Fibroblast of skin of left quadriceps (primary cell): ENCODE data around the gene ADAP2.
"Not testable (repeated sequence)": the region's sequence is repeated elsewhere in the genome, so short reads cannot be mapped to it uniquely, and the experiment has no call there.

Experiments
- DNase-seq, 2 experiments: peaks; one replicate each; pipeline ENCODE4 v3.0.0-alpha.2; 2013; ENCODE audit warnings: low read depth in 2 of 2

Gene ADAP2

GRCh38 chr17:30970831-30971567, 49.3 kb downstream of the ADAP2 start, which contains the start of gene RNF135:
TSS of gene RNF135 (plus strand) at chr17:30971039. CDS start at chr17:30971074, 35 bp downstream.
- DNase-seq: peak; percentile 61 to 64

GRCh38 chr17:30975042-30975820, 53.5 kb downstream of the ADAP2 start:
- DNase-seq: no peak

- DNase-seq: not testable (repeated sequence)
Observed at GRCh38 chr17:30979919-30980318, 58.2 kb downstream of the ADAP2 start.

GRCh38 chr17:30981531-30982519, 60.1 kb downstream of the ADAP2 start:
- DNase-seq: no peak

GRCh38 chr17:30982855-30983254, 61.1 kb downstream of the ADAP2 start:
- no peak for DNase-seq

GRCh38 chr17:30990458-30990857, 68.7 kb downstream of the ADAP2 start:
- no peak for DNase-seq

GRCh38 chr17:30992551-30992950, 70.8 kb downstream of the ADAP2 start:
- no peak for DNase-seq

GRCh38 chr17:30995347-30995746, 73.6 kb downstream of the ADAP2 start:
- DNase-seq: no peak

GRCh38 chr17:30996486-30996885, 74.7 kb downstream of the ADAP2 start:
- no peak for DNase-seq

GRCh38 chr17:30997270-30997669, 75.5 kb downstream of the ADAP2 start:
- DNase-seq: no peak

- no peak for DNase-seq
Observed at GRCh38 chr17:30997842-30998241, 76.1 kb downstream of the ADAP2 start.

- DNase-seq: no peak
Observed at GRCh38 chr17:31002047-31002446, 80.3 kb downstream of the ADAP2 start.

GRCh38 chr17:31003225-31003866, 81.6 kb downstream of the ADAP2 start:
- no peak for DNase-seq

GRCh38 chr17:31004160-31004559, 82.4 kb downstream of the ADAP2 start:
- no peak for DNase-seq

- DNase-seq: no peak
Observed at GRCh38 chr17:31007695-31008373, 86.1 kb downstream of the ADAP2 start.

- peak in 1 of 2 experiments; percentile 12 for DNase-seq
Observed at GRCh38 chr17:31008374-31009041, 86.8 kb downstream of the ADAP2 start.
